Neural cell (in vitro differentiated cells): ENCODE data around the gene TEDC1. TPM values are rescaled to one million over a fixed set of nuclear protein-coding genes. Genes with fewer than 3 reads are reported as not detected.

Experiments
- H2AFZ ChIP-seq: fragments of 200-600, 300-800 bp; sonication (generic), shearing (Covaris generic); 2 replicates; pipeline ENCODE4 v1.6.0; 2014; ENCODE audit warnings: low read depth, mild to moderate bottlenecking, antibody characterized with exemption, low read length, moderate library complexity
- H3F3A ChIP-seq: fragments of 200-600 bp; shearing (Covaris generic); 2 replicates; pipeline ENCODE4 v1.6.1; 2016; ENCODE audit warnings: mild to moderate bottlenecking, moderate library complexity, mixed read lengths, antibody characterized with exemption, low read length; ENCODE audit not compliant: insufficient read depth, poor library complexity, severe bottlenecking
- H3K27ac ChIP-seq: fragments of 200-600, 300-800 bp; sonication (generic), shearing (Covaris generic); 2 replicates; pipeline ENCODE4 v1.5.1; 2014; ENCODE audit warnings: mild to moderate bottlenecking, low read length, moderate library complexity
- H3K27me3 ChIP-seq: fragments of 300-800, 200-600 bp; sonication (generic), shearing (Covaris generic); 2 replicates; pipeline ENCODE4 v1.6.0; 2014; ENCODE audit warnings: mild to moderate bottlenecking, low read depth, low read length, moderate library complexity; ENCODE audit not compliant: insufficient read depth
- H3K36me3 ChIP-seq: fragments of 300-800, 200-600 bp; sonication (generic), shearing (Covaris generic); 2 replicates; pipeline ENCODE4 v1.5.1; 2014; ENCODE audit warnings: mild to moderate bottlenecking, antibody characterized with exemption, low read length, moderate library complexity; ENCODE audit not compliant: insufficient read depth
- H3K4me2 ChIP-seq: fragments of 300-800, 200-600 bp; sonication (generic), shearing (Covaris generic); 2 replicates; pipeline ENCODE4 v1.6.0; 2014; ENCODE audit warnings: mild to moderate bottlenecking, low read length
- H3K4me3 ChIP-seq: fragments of 300-800, 200-600 bp; sonication (generic), shearing (Covaris generic); 2 replicates; pipeline ENCODE4 v1.5.1; 2014; ENCODE audit warnings: mild to moderate bottlenecking, low read length, moderate library complexity
- H3K79me2 ChIP-seq: fragments of 200-600 bp; shearing (Covaris generic); replicated peaks from 2 replicates; pipeline ENCODE4 v1.6.0; 2014; ENCODE audit warnings: mild to moderate bottlenecking, low read length, moderate library complexity; ENCODE audit not compliant: insufficient read depth
- H3K9ac ChIP-seq: fragments of 300-800, 200-600 bp; sonication (generic), shearing (Covaris generic); 2 replicates; pipeline ENCODE4 v1.6.1; 2016; ENCODE audit warnings: mild to moderate bottlenecking, low read length, mixed read lengths
- H3K9me2 ChIP-seq: fragments of 200-600 bp; shearing (Covaris generic); 2 replicates; pipeline ENCODE4 v1.6.1; 2016; ENCODE audit warnings: mild to moderate bottlenecking, low read length, mixed read lengths; ENCODE audit not compliant: insufficient read depth
- H3K9me3 ChIP-seq: fragments of 200-600, 300-800 bp; sonication (generic), shearing (Covaris generic); 2 replicates; pipeline ENCODE4 v1.6.1; 2016; ENCODE audit warnings: mild to moderate bottlenecking, mixed run types, low read length, moderate library complexity, mixed read lengths
- H4K20me1 ChIP-seq: fragments of 200-600 bp; shearing (Covaris generic); 2 replicates; pipeline ENCODE4 v1.6.1; 2016; ENCODE audit warnings: mild to moderate bottlenecking, mixed run types; ENCODE audit not compliant: insufficient read depth
- CTCF ChIP-seq: fragments of 450-650 bp; IDR thresholded peaks from 2 replicates; pipeline ENCODE4 v1.5.1; 2014; ENCODE audit warnings: antibody characterized with exemption, mild to moderate bottlenecking, moderate library complexity; ENCODE audit not compliant: poor library complexity, severe bottlenecking
- EP300 ChIP-seq: fragments of 450-650 bp; conservative IDR thresholded peaks from 2 replicates; pipeline ENCODE4 v1.6.1; 2014; ENCODE audit warnings: antibody characterized with exemption, mild to moderate bottlenecking, moderate library complexity; ENCODE audit not compliant: poor library complexity, severe bottlenecking
- EZH2 ChIP-seq: fragments of 200-600, 300-800 bp; shearing (Covaris generic), sonication (generic); IDR thresholded peaks from 2 replicates; pipeline ENCODE4 v1.6.1; 2014; ENCODE audit warnings: antibody characterized with exemption, low read length, borderline replicate concordance, mild to moderate bottlenecking; ENCODE audit not compliant: insufficient read depth, poor library complexity, severe bottlenecking
- MXI1 ChIP-seq: fragments of 450-650 bp; conservative IDR thresholded peaks from 2 replicates; pipeline ENCODE4 v1.6.1; 2014; ENCODE audit warnings: antibody characterized with exemption, mild to moderate bottlenecking; ENCODE audit not compliant: poor library complexity, severe bottlenecking
- POLR2AphosphoS5 ChIP-seq: IDR thresholded peaks from 2 replicates; pipeline ENCODE4 v1.6.1; 2012
- RAD21 ChIP-seq: fragments of 450-650 bp; conservative IDR thresholded peaks from 2 replicates; pipeline ENCODE4 v1.6.1; 2014; ENCODE audit warnings: antibody characterized with exemption, mild to moderate bottlenecking, moderate library complexity
- REST ChIP-seq: IDR thresholded peaks from 2 replicates; pipeline ENCODE4 v1.6.1; 2012; ENCODE audit warnings: borderline replicate concordance
- SMC3 ChIP-seq: fragments of 450-650 bp; conservative IDR thresholded peaks from 2 replicates; pipeline ENCODE4 v1.6.1; 2014; ENCODE audit warnings: antibody characterized with exemption, mild to moderate bottlenecking, moderate library complexity; ENCODE audit not compliant: poor library complexity
- TAF1 ChIP-seq: IDR thresholded peaks from 2 replicates; pipeline ENCODE4 v1.6.1; 2012; ENCODE audit warnings: low read depth
- polyA plus RNA-seq: library from polyadenylated mRNA; depleted of rRNA; stranded (reverse); fragments of >200 nt; gene quantifications from 2 replicates; pipeline ENCODE4 v1.2.3, GENCODE V29; 2014

TEDC1 gene
- polyA plus RNA-seq, 1 donor from 2014 or later, result 18.9 TPM

GRCh38 chr14:105531894-105532623 is 41.0 kb downstream of the TEDC1 start:
- no peaks in the 10 kb centered on the region for H3F3A ChIP-seq
- no peaks in the 10 kb centered on the region for H3K9me2 ChIP-seq
- H3K9me3 ChIP-seq, result no peaks in the 10 kb centered on the region
- H3K27ac ChIP-seq, result no peak overlapping the region
- no peaks in the 10 kb centered on the region for H3K27me3 ChIP-seq
- no peak overlapping the region for H2AFZ ChIP-seq
- no peak overlapping the region for H3K9ac ChIP-seq
- H3K36me3 ChIP-seq, result no peaks in the 10 kb centered on the region
- TF ChIP-seq RAD21 (no peak), REST (no peak), CTCF (no peak), EZH2 (no peak), SMC3 (no peak), POLR2AphosphoS5 (no peak), MXI1 (no peak), EP300 (no peak), TAF1 (no peak)
- no peaks in the 10 kb centered on the region for H4K20me1 ChIP-seq
- no peaks in the 10 kb centered on the region for H3K79me2 ChIP-seq
- H3K4me2 ChIP-seq, result no peak overlapping the region
- H3K4me3 ChIP-seq, result no peak overlapping the region

- Histone ChIP-seq H3K4me3 (no peak overlapping the region), H4K20me1 (no peaks in the 10 kb centered on the region), H3K27ac (no peak overlapping the region), H3F3A (no peaks in the 10 kb centered on the region), H3K4me2 (no peak overlapping the region), H3K36me3 (no peaks in the 10 kb centered on the region), H3K27me3 (no peaks in the 10 kb centered on the region), H3K79me2 (no peaks in the 10 kb centered on the region), H3K9me3 (no peaks in the 10 kb centered on the region), H3K9me2 (no peaks in the 10 kb centered on the region), H3K9ac (no peak overlapping the region), H2AFZ (no peak overlapping the region)
- no peak for TF ChIP-seq EP300
- no peak for TF ChIP-seq CTCF
- no peak for TF ChIP-seq RAD21
- TF ChIP-seq SMC3, result no peak
- no peak for TF ChIP-seq POLR2AphosphoS5
- TF ChIP-seq EZH2, result no peak
- TF ChIP-seq REST, result no peak
- no peak for TF ChIP-seq MXI1
- no peak for TF ChIP-seq TAF1
These were observed 41.7 kb downstream of the TEDC1 start for GRCh38 chr14:105532735-105533141.
